ENCODE measurements around the gene ZBTB46. TPM values are rescaled to one million over a fixed set of nuclear protein-coding genes. Genes with fewer than 3 reads are reported as not detected.
A peak's percentile ranks its signal among the peaks of the same experiment; 100 is the strongest.
"Not testable (repeated sequence)": the region's sequence is repeated elsewhere in the genome, so short reads cannot be mapped to it uniquely, and the experiment has no call there.

The ZBTB46 gene
- total and polyA plus RNA-seq, 2 donors (not counting 1 experiment from before 2014, with no cell fraction given) = 0.96 to 4.5 TPM

- TF ChIP-seq CTCF (conservative IDR thresholded peaks at IDR 0.05 in 1 of 2, IDR thresholded peaks at IDR 0.05 in 1 of 2; ENCODE audit: low read depth in 1 of 2, low read length in 2 of 2) (no peak), EZH2 (IDR thresholded peaks at IDR 0.05; ENCODE audit: low read length, missing control alignments) (no peak)
These were observed 52.9 kb downstream of the ZBTB46 start for GRCh38 chr20:63778034-63778752.

GRCh38 chr20:63777614-63778013 is 53.5 kb downstream of the ZBTB46 start:
- Histone ChIP-seq H3K36me3 (ENCODE audit: control insufficient read depth, insufficient read depth, low read length) (no peaks in the 10 kb centered on the region), H3K9me3 (ENCODE audit: control insufficient read depth, insufficient read depth, low read depth, low read length) (no peaks in the 10 kb centered on the region), H3K4me1 (ENCODE audit: control insufficient read depth, extremely low read depth, insufficient read depth, low read length) (peaks cover 4% of the 10 kb centered on the region), H4K20me1 (ENCODE audit: control insufficient read depth, extremely low read depth, insufficient read depth, low read length) (no peaks in the 10 kb centered on the region), H2AFZ (ENCODE audit: low read length) (no peak overlapping the region), H3K27ac (ENCODE audit: insufficient read depth, low read length) (no peak overlapping the region), H3K4me2 (ENCODE audit: extremely low read depth, insufficient read depth, low read length) (no peak overlapping the region), H3K79me2 (ENCODE audit: control insufficient read depth, insufficient read depth, low read length) (no peaks in the 10 kb centered on the region), H3K4me3 (replicated peaks in 1 of 4; ENCODE audit: control extremely low read depth in 1 of 4, insufficient read depth in 1 of 4, low read depth in 3 of 4, low read length in 4 of 4) (no peak overlapping the region), H3K9ac (ENCODE audit: insufficient read depth, low read length) (no peak overlapping the region), H3K27me3 (ENCODE audit: control insufficient read depth, insufficient read depth, low read length) (no peaks in the 10 kb centered on the region)
- DNase-seq (ENCODE audit: low read depth in 2 of 2) = no peak
- TF ChIP-seq CTCF (conservative IDR thresholded peaks at IDR 0.05 in 1 of 2, IDR thresholded peaks at IDR 0.05 in 1 of 2; ENCODE audit: low read depth in 1 of 2, low read length in 2 of 2) = no peak
- TF ChIP-seq EZH2 (IDR thresholded peaks at IDR 0.05; ENCODE audit: low read length, missing control alignments) = no peak

More at GRCh38 chr20:63778034-63778752, 52.9 kb downstream of the ZBTB46 start:
- DNase-seq (ENCODE audit: low read depth in 2 of 2) = peak in 1 of 2 donors; percentile 12
- no peaks in the 10 kb centered on the region for H4K20me1 ChIP-seq (ENCODE audit: control insufficient read depth, extremely low read depth, insufficient read depth, low read length)
- no peak overlapping the region for H3K27ac ChIP-seq (ENCODE audit: insufficient read depth, low read length)
- H3K79me2 ChIP-seq (ENCODE audit: control insufficient read depth, insufficient read depth, low read length) = no peaks in the 10 kb centered on the region
- H3K4me3 ChIP-seq (replicated peaks in 1 of 4; ENCODE audit: control extremely low read depth in 1 of 4, insufficient read depth in 1 of 4, low read depth in 3 of 4, low read length in 4 of 4) = no peak overlapping the region
- H3K36me3 ChIP-seq (ENCODE audit: control insufficient read depth, insufficient read depth, low read length) = no peaks in the 10 kb centered on the region
- H3K4me2 ChIP-seq (ENCODE audit: extremely low read depth, insufficient read depth, low read length) = no peak overlapping the region
- no peak overlapping the region for H3K9ac ChIP-seq (ENCODE audit: insufficient read depth, low read length)
- no peaks in the 10 kb centered on the region for H3K9me3 ChIP-seq (ENCODE audit: control insufficient read depth, insufficient read depth, low read depth, low read length)
- H3K4me1 ChIP-seq (ENCODE audit: control insufficient read depth, extremely low read depth, insufficient read depth, low read length) = peaks cover 4% of the 10 kb centered on the region
- no peaks in the 10 kb centered on the region for H3K27me3 ChIP-seq (ENCODE audit: control insufficient read depth, insufficient read depth, low read length)
- H2AFZ ChIP-seq (ENCODE audit: low read length) = no peak overlapping the region

- H3K27ac ChIP-seq (ENCODE audit: insufficient read depth, low read length); H3K4me2 ChIP-seq (ENCODE audit: extremely low read depth, insufficient read depth, low read length); H3K79me2 ChIP-seq (ENCODE audit: control insufficient read depth, insufficient read depth, low read length); H3K9ac ChIP-seq (ENCODE audit: insufficient read depth, low read length); DNase-seq (ENCODE audit: low read depth in 2 of 2); H3K27me3 ChIP-seq (ENCODE audit: control insufficient read depth, insufficient read depth, low read length); H2AFZ ChIP-seq (ENCODE audit: low read length); H3K4me1 ChIP-seq (ENCODE audit: control insufficient read depth, extremely low read depth, insufficient read depth, low read length); H4K20me1 ChIP-seq (ENCODE audit: control insufficient read depth, extremely low read depth, insufficient read depth, low read length); H3K4me3 ChIP-seq (replicated peaks in 1 of 4; ENCODE audit: control extremely low read depth in 1 of 4, insufficient read depth in 1 of 4, low read depth in 3 of 4, low read length in 4 of 4); H3K9me3 ChIP-seq (ENCODE audit: control insufficient read depth, insufficient read depth, low read depth, low read length); H3K36me3 ChIP-seq (ENCODE audit: control insufficient read depth, insufficient read depth, low read length): not testable (repeated sequence)
These were observed 54.2 kb downstream of the ZBTB46 start for GRCh38 chr20:63776875-63777274.
